OCI-LY1 (cell line): Measurements from ENCODE around the gene VSIG10.
"Not testable (repeated sequence)": the region's sequence is repeated elsewhere in the genome, so short reads cannot be mapped to it uniquely, and the experiment has no call there.

Source experiments
- CTCF ChIP-seq: fragments of 200-600 bp; sonication (generic), shearing (Covaris generic); IDR thresholded peaks from 2 replicates; pipeline ENCODE4 v1.5.1; 2017; ENCODE audit warnings: mild to moderate bottlenecking, antibody characterized with exemption, low read length, moderate library complexity, mixed read lengths
- EZH2 ChIP-seq: fragments of 200-600 bp; sonication (generic), shearing (Covaris generic); IDR thresholded peaks from 2 replicates; pipeline ENCODE4 v1.8.0; 2017; ENCODE audit warnings: borderline replicate concordance, mixed run types, mild to moderate bottlenecking, antibody characterized with exemption, low read length, moderate library complexity, mixed read lengths

DNA sequence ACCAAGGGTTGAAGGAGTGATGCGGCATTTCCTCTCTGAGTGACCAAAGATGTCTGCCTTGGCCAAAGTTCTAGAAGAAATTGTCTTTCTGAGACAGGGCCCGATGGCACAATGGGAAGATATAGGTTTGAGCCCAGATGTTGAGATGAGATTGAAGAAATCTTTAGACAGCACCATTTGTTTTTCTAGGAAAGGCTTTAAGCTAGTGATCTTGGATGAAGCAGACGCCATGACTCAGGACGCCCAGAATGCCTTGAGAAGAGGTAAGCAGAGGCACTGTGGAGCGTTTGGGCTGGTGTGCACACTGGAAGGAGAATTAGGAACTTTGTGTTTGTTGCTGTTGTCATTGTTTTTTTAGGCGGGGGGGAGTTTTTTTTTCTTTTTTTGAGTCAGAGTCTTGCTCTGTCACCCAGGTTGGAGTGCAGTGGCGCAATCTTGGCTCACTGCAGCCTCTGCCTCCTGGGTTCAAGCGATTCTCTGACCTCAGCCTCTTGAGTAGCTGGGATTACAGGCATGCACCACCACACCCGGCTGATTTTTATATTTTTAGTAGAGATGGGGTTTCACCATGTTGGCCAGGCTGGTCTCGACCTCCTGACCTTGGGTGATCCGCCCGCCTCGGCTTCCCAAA lies 81.6 kb downstream of the VSIG10 start:
- TF ChIP-seq CTCF, EZH2: not testable (repeated sequence)
